Kidney capillary endothelial cell (primary cell): Measurements from ENCODE around the gene SCN5A.

ENCODE experiments used
- DNase-seq: peaks from one replicate; pipeline ENCODE4 v3.0.0-alpha.2; 2018; ENCODE audit warnings: low spot score

The SCN5A gene

DNA sequence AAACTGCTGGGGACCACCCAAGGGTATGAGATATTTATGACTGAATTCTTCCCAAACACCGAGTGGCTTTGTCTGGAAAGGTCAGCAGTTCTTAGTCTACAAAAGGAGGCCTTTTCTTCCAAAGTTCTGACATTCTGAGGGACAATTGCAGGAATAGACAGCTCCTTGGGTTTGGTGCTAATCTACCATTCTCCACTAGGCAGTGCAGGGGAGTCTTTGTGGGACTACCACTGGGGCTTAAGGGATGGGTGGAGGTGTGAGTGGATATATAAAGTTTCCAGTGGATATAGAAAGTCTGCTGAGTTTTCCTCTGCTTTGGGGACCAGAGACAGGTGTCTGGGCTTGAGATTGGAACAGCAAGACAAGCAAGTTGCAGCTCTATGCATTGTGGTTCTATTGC is 90.6 kb downstream of the SCN5A start:
- no peak for DNase-seq

DNA sequence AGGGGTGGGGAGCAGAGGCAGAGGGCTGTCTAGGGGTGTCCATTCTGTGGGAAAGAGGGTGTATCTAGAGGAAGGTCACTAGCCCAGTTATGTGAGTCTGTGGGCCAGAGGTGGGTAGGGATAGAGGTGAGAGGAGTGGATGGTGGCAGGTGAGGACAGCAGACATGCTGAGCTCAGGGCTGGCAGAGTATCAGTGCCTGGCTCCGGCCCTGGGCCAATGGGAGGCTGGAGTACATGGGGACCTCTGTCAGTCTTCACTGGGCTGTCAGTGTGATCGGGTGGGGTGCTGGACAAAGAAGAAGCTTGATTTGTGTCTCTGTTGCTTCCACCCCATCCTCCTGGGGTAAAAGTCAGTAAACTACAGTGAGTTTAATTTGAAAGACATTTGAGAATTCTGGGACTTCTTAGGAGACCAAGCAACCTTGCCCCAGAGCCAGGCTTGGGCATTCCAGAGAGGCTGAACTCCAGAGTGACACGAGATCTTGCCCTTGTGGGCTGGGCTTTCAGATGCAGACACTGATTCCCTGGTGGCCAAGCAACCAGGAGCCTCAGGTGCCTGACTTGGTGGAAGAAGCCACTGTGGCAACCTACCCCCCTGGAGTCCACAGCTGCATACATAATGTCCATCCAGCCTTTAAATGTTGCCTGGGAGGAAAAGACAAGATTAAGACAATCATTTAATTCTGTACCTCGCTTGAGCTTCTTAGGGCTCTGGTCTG is 92.7 kb downstream of the SCN5A start:
- DNase-seq, result no peak

DNA sequence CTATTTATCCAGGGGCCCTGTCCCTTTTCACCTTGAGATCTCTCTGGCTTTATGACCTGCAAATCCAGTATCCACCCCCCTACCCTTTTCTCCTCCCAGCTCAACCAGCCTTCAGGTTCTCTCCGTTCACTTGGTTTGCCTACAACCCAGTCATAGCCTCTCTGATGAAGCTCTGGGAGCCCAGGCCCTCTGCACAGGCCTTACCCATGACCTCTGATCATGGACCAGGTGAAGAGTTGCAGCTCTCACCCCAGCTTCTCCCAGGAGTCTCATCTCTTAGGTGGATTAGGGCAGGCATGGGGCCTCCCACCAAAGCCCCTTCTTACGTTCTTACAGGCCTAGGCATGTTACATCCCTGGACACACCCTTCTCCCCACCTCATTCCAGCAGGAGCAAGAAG is 93.6 kb downstream of the SCN5A start:
- DNase-seq, result no peak

DNA sequence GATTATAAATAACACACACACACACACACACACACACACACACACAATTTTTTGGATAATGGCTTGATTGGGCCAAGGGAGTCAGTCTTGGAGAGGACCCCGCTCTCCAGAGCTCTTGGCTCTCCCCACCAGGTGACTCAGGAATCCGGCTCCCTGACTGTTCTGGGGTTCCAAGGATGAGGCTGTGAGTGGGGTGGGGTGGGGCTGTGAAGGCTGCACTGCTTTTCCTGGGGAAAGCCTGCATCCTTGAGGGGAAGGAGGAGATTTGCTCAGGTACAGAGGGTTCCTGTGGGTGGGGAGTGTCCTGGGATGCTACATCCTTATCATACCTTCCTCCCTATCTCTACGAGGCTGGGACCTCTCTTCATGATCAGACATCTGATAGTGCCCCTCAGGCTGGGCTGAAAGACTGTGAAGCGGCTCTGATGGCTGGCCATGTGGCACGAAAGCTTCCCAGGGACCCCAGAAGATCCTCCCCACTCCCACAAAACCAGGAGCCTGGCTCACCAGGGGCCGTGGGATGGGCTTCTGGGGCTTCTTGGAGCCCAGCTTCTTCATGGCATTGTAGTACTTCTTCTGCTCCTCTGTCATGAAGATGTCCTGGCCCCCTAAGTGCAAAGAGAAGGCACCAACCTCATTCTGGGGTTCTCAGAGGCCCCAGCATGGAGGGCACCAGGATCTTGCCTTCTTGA is 94.2 kb downstream of the SCN5A start:
- no peak for DNase-seq

DNA sequence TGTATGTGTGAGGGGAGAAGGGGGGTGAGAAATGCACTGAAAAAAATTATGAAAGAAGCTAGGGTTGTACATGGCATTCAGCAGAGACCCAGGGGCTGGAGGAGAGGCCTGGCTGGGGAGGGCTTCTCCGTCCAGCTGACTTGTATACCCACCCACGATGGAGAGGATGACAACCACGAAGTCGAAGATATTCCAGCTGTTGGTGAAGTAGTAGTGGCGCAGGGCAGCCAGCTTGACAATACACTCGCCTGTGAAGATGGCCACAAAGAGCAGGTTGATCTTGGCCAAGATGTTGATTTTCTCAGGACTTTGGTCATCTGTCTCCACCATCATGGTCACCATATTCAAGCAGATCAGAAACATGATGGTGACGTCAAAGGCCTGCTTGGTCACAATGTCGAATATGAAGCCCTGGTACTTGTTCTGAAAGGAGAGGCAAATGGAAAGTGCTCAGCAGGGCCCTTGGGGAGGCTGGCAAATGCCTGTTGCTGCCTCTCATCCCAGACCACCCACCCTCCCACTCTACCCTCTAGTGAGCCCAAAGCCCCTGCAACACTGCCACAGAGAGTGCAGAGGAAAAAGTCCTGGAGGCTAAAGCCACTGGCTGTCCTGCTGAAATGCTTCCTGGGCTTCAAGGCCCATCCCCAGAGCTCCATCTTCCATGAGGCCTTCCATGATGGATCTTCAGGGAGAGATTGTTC is 95.2 kb downstream of the SCN5A start:
- no peak for DNase-seq

DNA sequence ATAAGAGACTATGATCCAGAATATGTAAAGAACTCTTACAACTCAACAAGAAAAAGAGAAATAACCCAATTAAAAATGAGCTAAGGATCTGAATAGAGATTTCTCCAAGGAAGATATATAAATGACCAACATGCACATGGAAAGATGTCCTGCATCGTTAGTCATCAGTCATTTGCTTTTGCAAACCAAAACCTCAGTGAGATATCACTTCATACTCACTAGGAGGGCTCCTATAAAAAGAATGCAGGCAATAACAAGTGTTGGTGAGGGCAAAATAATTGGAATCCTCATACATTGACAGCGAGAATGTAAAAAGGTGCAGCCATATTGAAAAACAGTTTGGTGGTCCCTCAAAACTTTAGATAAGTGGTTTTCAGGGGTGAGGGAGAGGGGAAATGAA is 96.4 kb downstream of the SCN5A start:
- no peak for DNase-seq

DNA sequence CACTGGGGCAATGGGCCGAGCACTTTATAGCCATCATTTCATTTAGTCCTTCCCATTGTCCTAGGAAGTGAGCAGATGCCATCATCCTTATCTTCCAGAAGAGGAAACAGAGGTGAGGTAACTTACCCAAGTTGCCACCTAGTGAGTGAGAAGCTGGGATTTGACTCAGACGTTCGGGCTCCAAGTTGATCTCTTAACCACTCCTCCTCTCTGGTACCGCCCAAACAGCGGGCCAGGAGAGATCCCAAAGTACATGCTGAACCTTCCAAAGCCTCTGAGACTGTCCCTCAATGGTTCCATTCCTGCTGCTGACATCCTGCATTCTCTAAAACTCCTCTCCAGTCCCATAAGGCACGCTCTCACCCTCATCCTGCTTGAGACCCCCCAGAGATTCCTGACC is 97.1 kb downstream of the SCN5A start:
- DNase-seq, result no peak

DNA sequence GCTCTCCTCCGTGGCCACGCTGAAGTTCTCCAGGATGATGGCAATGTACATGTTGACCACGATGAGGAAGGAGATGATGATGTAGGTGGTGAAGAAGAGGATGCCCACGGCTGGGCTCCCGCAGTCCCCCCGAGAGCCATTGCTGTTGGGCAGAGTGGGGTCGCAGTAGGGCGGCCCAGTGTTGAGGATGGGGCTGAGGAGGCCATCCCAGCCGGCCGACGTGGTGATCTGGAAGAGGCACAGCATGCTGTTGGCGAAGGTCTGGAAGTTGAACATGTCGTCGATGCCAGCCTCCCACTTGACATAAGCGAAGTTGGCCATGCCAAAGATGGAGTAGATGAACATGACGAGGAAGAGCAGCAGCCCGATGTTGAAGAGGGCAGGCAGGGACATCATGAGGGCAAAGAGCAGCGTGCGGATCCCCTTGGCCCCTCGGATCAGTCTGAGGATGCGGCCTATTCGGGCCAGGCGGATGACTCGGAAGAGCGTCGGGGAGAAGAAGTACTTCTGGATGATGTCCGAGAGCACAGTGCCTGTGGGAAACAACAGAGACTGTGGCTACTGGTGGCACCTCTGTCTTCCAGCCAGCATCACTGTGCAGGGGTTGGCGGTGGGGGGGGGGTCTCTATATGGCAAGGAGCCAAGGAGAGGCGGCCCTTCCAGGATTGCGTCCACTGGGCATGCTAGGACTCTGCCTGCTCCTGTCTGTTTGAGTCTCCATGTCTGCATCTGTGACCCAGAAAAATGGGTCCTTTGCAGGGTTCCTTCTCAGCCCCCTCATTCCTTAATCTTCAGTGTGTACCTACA is 98.3 kb downstream of the SCN5A start:
- DNase-seq, result no peak

DNA sequence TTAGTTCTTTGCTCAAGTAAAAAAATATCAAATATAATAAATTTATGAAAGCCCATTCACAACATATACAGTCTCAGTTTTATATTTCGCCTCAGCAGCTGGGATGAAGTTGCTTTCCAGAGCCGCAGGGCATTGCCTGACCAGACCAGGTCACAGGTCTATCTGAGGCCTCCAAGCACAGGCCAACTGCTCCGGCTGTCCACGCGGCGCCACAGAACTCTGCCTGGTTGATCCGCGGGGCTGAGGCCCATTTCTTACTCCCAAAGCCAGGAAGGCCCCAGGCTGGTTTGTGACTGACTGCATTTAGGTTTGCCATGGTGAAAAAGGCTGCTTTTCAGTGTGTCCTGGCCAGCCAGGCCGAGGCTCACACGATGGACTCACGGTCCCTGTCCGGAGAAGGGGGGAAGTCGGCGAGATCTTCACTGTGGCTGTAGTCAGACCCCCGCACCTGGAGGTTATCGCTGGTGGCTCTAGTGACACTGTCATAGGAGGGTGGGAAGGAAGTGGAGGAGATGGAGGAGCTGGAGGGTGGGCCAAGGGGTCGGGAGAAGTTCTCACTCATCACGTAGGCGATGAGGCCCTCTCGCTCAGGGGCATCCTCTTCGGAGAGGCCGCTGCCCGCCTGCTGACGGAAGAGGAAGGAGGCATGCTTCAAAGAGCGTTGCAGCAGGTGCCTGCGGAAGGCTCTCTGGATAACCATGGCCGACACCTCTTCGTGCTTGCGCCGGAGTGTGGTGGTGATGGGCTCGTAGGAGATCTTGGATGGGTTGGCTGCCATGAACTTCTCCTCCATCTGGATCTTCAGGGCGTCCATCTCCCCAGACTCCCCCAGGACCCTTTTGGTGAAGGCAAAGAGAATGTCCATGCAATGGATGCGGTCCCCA is 99.3 kb downstream of the SCN5A start:
- DNase-seq, result no peak

DNA sequence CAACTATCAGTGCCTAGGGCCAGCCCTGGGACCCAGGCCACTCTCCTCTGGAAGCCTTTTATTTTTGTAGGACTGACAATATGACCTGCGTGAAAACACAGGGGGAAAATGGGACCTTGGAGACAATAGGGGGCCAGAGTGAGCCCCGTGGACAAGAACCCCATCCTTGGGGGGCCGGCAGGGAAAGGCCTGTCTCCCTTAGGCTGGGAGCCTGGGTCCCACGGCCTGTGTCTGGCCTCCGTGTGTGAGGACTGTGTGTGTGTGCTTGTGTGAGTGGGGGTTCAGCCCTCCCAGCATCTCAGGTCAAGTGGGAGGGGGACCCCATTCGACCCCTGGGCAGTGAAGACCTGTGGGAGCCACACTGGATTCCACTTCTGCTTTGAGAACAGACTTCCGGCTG is 100.0 kb downstream of the SCN5A start:
- DNase-seq, result no peak

DNA sequence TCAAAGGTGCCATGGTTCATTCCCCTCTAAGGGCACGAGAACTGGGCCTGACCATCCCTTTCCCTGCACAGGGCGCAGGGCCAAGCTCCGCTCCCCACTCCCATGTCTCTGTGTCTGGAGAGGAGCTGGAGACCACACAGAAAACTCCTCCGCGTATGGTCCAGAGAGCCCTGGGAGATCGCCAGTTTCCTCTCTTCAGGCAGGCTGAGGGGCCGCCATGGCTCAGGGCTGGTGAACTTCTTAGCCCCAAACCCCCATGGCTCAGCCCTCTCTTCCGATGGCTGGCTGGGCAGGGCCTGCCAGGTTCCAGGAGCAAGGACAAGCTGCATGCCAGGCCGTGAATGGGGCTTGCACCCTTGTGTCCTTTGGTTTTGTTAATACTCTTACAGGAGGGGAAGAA is 100.4 kb downstream of the SCN5A start:
- DNase-seq, result no peak

DNA sequence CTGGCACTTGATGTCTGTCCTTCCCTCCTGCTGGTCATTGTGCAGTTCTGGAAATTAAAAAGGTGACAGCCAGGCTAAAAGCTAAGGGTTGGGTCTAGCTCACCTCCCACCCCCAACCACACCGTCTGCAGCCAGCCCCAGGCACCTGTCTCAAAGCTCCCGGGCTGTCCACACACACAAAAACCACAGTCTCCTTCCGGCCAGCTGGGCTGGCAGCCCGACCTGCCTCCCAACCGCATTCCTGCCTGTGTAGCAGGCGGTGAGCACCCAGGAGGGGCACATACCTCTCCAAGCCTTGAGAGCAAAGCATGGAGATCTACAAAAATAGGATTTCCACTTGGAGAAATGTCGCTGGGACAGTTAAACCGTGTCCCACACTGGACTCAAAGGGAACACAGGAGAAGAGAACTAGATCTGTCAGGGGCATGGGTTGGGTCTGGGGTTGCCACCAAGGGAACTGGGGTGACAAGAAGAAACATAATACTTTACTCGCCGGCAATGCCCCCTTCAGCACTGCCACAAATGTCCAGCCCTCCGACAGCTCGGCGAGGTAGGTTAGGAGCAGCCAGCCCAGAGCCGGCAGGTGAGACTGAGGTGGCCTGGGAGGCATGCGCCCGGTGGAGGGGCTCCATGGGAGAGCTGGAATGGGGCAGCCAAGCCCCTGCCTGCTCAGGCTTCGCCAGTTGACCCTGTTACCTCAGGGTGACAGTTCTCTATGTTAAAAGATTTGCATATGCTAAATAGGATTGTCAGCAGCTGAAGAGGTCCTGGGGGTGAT is 101.1 kb downstream of the SCN5A start:
- no peak for DNase-seq

DNA sequence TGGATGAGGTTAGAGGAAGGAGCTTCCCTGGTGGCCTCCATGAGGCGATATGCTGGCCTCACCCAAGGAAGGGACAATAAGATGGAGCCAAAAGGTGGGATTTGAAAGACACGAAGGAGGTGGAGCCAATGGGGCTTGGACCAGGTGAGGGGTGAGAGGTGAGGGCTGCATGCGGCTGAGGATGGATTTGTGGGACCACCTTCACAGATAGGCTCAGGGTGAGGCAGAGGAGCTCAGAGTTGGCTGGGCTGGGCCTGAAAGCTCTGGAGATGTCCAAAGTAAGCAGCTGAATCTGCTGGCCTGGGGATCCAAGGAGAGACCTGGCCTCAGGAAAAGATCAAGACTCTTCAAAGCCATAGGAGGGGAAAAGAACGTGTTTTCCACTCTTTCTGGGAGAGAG is 103.5 kb downstream of the SCN5A start:
- DNase-seq, result no peak

DNA sequence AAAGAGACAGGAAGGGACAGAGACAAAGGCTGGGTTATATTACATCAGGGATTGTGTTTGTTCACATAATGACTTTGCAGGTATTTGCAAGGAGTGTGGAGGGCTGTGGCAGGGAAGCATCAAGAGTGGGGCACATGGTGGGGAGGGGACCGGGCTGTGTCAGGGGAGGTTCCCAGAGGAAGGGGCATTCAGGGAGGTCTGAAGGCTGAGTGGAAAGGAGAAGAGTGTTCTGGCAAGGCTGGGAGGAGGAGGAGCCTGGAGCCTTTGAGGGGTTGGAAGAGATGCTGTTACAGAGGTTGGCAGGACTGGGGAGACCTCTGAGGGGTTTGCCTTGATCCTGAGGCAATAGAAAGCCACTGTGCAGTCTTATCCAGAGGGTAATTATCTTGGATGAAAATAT is 103.9 kb downstream of the SCN5A start:
- DNase-seq, result no peak

DNA sequence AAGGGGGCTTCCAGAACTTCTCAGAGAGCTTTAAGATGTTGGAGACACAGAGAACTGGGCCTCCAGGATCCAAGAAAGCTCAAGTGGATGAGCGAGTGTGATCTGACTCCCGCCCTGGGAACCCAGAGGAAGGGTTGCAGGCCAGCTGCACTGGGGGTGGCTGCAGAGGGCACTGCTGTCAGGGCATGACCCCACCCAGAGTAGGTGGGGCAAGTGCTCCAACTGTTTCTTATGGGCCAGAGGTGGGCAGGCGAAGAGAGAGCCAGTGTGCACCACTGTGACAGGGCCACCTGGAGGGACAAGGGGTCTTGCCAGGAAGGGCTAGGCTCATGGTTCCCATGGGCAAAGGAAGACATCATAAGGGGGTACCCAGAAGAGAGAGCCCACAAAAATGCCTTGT is 104.6 kb downstream of the SCN5A start:
- DNase-seq, result no peak

DNA sequence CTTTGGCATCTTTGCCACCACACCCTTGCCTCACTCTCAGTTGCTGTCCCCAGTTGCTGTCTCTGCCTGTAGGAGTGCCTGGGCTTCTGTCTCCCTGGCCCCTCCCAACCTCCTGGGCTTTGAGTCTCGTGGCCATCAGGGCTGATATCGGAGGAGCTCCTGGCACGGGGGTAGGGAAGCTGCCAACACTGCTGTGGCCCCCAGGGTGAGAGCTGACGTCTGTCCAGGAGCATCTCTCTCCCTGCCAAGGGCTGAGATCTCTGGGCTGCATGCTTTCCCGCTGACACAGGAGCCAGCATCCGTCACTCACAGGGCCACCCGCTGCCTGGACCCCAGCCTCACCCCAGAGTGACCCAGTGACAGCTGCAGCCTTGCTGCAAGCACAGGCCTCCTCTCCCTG is 105.9 kb downstream of the SCN5A start:
- DNase-seq, result no peak

DNA sequence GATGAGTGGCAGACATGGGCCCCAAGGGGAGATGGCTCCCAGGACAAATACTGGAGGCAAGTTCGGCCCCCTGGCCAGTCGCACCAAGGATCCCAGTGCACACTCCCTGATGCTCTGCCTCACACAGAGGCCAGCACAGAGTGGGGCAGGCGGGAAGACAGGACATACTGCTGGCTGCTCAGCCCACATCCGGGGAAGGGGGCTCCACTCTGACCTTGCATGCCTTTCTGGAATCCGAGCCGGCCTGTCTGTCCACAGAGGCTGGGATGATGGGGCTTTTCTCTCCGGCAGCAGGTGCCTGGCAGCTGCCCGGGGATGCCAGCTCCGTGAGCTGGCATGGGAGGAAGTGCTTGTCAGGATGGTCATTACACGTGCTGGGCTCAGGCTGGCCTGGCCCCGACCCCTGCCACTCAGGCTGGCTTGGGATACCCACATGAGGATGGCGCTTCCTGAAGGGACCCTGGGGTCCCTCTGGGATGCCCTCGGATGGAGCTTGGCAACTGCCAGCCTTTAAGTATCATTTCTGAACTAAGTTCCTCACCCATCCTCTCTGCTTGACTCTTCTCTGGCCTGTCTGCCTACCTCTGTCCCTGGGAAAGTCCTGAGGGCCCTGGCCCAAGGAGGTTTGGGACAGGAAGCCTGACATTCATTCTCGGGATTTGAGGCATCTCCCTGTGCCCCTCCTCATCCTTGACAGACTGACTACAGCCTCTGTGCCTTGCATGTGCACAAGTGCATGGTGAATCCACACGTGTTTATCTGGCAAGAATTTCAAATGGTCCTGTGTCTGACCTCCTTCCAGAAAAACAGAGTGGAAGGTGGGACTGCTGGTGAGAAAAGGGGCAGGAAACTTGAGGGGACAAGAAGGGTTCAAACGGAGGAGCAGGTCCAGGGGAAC is 106.8 kb downstream of the SCN5A start:
- peak; percentile 28 for DNase-seq

DNA sequence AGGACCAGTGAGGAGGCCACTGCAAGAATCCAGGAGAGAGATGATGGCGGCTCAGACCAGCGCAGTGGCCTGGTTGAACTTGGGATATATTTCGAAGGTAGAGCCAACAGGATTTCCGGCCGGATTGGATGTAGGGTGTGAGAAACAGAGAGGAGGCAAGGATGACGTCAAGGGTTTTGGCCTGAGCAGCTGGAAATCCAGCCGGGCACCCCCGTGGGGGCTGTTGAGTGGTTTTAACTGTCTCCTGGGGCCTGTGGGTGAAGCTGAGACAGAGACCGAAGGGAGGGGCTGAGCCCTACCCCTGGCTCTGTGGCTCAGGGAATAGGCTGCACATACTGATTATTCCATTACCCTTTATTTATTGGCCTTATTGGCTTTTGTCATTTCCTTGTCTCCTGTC is 107.7 kb downstream of the SCN5A start:
- DNase-seq, result no peak

DNA sequence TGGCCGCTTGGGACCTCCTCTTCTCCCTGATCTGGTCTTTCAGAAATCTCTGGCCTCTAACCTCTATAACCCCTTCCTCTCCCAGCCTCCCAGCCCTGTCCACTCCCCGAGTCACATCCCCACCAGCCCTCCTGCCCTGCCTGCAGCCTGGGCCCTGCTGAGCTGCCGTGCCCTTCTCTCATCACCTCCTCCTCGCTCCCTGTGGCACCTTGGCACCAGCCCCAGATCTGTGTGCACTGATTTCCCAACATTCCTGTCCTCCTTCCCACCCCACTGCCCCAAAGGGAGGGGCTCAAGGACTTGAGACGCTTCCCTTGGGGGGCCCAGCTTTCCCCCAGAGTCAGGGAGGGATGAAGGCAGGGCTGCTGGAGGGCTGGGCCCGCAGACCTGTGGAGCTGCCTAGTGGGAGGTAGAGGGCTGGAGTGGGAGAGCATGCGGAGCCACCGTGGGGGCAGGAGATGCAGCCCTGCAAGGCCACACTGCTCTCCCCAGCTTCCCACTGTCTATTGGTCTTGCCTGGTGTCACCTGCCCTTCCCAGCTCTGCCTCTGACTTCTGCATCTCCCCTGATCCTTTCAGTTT is 110.6 kb downstream of the SCN5A start:
- no peak for DNase-seq
